Measurements from ENCODE around the gene RAPGEF4.

DNA sequence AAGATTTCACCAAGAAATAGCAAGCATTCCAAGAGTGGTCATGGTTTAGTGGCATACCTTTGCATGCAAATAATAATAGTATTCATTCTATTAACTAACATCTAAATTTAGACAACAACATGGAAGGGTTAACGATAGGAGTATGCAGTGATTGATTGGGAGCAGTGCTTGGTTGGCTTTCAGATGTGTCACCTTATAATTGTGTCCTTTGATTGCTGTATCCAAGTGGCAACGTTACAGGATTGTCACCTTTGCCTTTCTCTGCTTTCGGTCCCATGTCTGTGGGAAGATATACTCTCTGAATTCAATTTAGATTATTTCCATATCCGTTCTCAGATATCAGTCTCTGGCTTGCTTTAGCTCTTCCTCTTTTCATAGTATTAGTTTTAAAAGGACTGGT lies 187.2 kb downstream of the RAPGEF4 start:
- no peak for TF ChIP-seq POLR2A (IDR thresholded peaks at IDR 0.05)
- TF ChIP-seq, protein P1, sequence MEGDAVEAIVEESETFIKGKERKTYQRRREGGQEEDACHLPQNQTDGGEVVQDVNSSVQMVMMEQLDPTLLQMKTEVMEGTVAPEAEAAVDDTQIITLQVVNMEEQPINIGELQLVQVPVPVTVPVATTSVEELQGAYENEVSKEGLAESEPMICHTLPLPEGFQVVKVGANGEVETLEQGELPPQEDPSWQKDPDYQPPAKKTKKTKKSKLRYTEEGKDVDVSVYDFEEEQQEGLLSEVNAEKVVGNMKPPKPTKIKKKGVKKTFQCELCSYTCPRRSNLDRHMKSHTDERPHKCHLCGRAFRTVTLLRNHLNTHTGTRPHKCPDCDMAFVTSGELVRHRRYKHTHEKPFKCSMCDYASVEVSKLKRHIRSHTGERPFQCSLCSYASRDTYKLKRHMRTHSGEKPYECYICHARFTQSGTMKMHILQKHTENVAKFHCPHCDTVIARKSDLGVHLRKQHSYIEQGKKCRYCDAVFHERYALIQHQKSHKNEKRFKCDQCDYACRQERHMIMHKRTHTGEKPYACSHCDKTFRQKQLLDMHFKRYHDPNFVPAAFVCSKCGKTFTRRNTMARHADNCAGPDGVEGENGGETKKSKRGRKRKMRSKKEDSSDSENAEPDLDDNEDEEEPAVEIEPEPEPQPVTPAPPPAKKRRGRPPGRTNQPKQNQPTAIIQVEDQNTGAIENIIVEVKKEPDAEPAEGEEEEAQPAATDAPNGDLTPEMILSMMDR (IDR thresholded peaks at IDR 0.05), result no peak

Measured in tibial nerve (tissue), 3 donors.